Coronary artery (tissue), 2 donors: ENCODE measurements around the gene CDH12.

Experiments
- DNase-seq: peaks from one replicate; pipeline ENCODE4 v3.0.0-alpha.2; 2017; ENCODE audit warnings: low spot score
- H3K27ac ChIP-seq, 2 donors: fragments of 200-600 bp; sonication (generic); one replicate each; pipeline ENCODE4 v1.5.1; 2016 to 2019
- H3K4me3 ChIP-seq: fragments of 200-600 bp; sonication (generic); 2 replicates; pipeline ENCODE4 v1.5.1; 2016; ENCODE audit warnings: mild to moderate bottlenecking, moderate library complexity
- CTCF ChIP-seq: fragments of 200-600 bp; sonication (generic); IDR thresholded peaks from one replicate; pipeline ENCODE4 v1.5.1; 2019; ENCODE audit warnings: antibody characterized with exemption

CDH12 gene

GRCh38 chr5:22665801-22666200 is 187.3 kb downstream of the CDH12 start:
- DNase-seq = no peak
- H3K27ac ChIP-seq = no peak overlapping the region
- no peak for TF ChIP-seq CTCF

GRCh38 chr5:22663134-22663533 is 190.0 kb downstream of the CDH12 start:
- Histone ChIP-seq H3K27ac (no peak overlapping the region), H3K4me3 (no peak overlapping the region)
- DNase-seq = no peak
- TF ChIP-seq CTCF = no peak

More at GRCh38 chr5:22665801-22666200, 187.3 kb downstream of the CDH12 start:
- H3K4me3 ChIP-seq = no peak overlapping the region

GRCh38 chr5:22662391-22662790 is 190.8 kb downstream of the CDH12 start:
- H3K27ac ChIP-seq = no peak overlapping the region
- DNase-seq = no peak
- TF ChIP-seq CTCF = no peak

GRCh38 chr5:22651355-22651754 is 201.8 kb downstream of the CDH12 start:
- Histone ChIP-seq H3K4me3 (no peak overlapping the region), H3K27ac (no peak overlapping the region)
- DNase-seq = no peak
- TF ChIP-seq CTCF = no peak

More at GRCh38 chr5:22662391-22662790, 190.8 kb downstream of the CDH12 start:
- no peak overlapping the region for H3K4me3 ChIP-seq

GRCh38 chr5:22650511-22650910 is 202.6 kb downstream of the CDH12 start:
- TF ChIP-seq CTCF = no peak
- H3K4me3 ChIP-seq = no peak overlapping the region
- no peak overlapping the region for H3K27ac ChIP-seq
- DNase-seq = no peak

GRCh38 chr5:22649074-22649473 is 204.1 kb downstream of the CDH12 start:
- Histone ChIP-seq H3K4me3 (no peak overlapping the region), H3K27ac (no peak overlapping the region)
- no peak for DNase-seq
- no peak for TF ChIP-seq CTCF

GRCh38 chr5:22644859-22645258 is 208.3 kb downstream of the CDH12 start:
- no peak overlapping the region for H3K27ac ChIP-seq
- TF ChIP-seq CTCF = no peak
- H3K4me3 ChIP-seq = no peak overlapping the region
- DNase-seq = no peak
